Testis (tissue), 3 donors: Measurements from ENCODE around the gene CENPK. TPM values are rescaled to one million over a fixed set of nuclear protein-coding genes. Genes with fewer than 3 reads are reported as not detected.

Source experiments
- DNase-seq: peaks from one replicate; pipeline ENCODE4 v3.0.0-alpha.2; 2019
- H3K27ac ChIP-seq, 2 donors: fragments of 200-600 bp; sonication (generic); one replicate each; pipeline ENCODE4 v1.5.1; 2019
- H3K27me3 ChIP-seq: fragments of 200-600 bp; sonication (generic); one replicate; pipeline ENCODE4 v1.5.1; 2019
- H3K36me3 ChIP-seq: fragments of 200-600 bp; sonication (generic); one replicate; pipeline ENCODE4 v1.5.1; 2017; ENCODE audit warnings: low read depth; ENCODE audit errors: missing control alignments
- H3K4me1 ChIP-seq: fragments of 200-600 bp; sonication (generic); one replicate; pipeline ENCODE4 v1.5.1; 2019
- H3K4me3 ChIP-seq, 2 donors: fragments of 200-600 bp; sonication (generic); one replicate each; pipeline ENCODE4 v1.5.1; 2017 to 2019
- H3K9me3 ChIP-seq: fragments of 200-600 bp; sonication (generic); one replicate; pipeline ENCODE4 v1.5.1; 2017
- CTCF ChIP-seq, 3 experiments: fragments of 450-650 bp in 2 of 3; fragments of 200-600 bp in 1 of 3; sonication (generic) in 1 of 3; IDR thresholded peaks; one replicate each; pipeline ENCODE4 v1.5.1; 2016 to 2019; ENCODE audit warnings: antibody characterized with exemption in 3 of 3, mild to moderate bottlenecking in 2 of 3, moderate library complexity in 1 of 3
- POLR2A ChIP-seq: fragments of 450-650 bp; IDR thresholded peaks from one replicate; pipeline ENCODE4 v1.6.1; 2017; ENCODE audit warnings: antibody characterized with exemption, mild to moderate bottlenecking, moderate library complexity
- WGBS, 2 donors: methylation state at CpG; one replicate each; pipeline ENCODE4 v1.1.5; 2018; 5-methylcytosine and 5-hydroxymethylcytosine counted together
- intact Hi-C: fragments of 100-400 bp; cut with DNase I; formaldehyde crosslinking; loops from one replicate; pipeline ENCODE4 v1.15.1; 2023; ENCODE audit warnings: low total_unique reads
- polyA plus RNA-seq: library from polyadenylated mRNA; stranded (reverse); fragments of 350-450 nt; fragmentation: Illumina TruSeq; extraction: RNeasy Lipid Tissue Mini Kit (QIAGEN cat#74804); gene quantifications from one replicate; pipeline ENCODE4 v1.2.3, GENCODE V29; 2014; ENCODE audit warnings: low read depth, low replicate concordance; ENCODE audit not compliant: insufficient read depth
- total RNA-seq, 2 donors: library from RNA; depleted of rRNA; stranded (reverse); fragments of >200 nt; gene quantifications; one replicate each; pipeline ENCODE4 v1.2.3, GENCODE V29; 2016

Gene CENPK
- total and polyA plus RNA-seq, 3 donors from 2014 or later, result 12.5 to 45.9 (median 17.0) TPM

GRCh38 chr5:65577141-65577540 is 14.2 kb upstream of the CENPK start:
- Histone ChIP-seq H3K27ac (no peak overlapping the region), H3K4me3 (no peak overlapping the region), H3K36me3 (no peaks in the 10 kb centered on the region), H3K27me3 (no peaks in the 10 kb centered on the region), H3K4me1 (no peaks in the 10 kb centered on the region), H3K9me3 (no peaks in the 10 kb centered on the region)
- no peak for TF ChIP-seq POLR2A
- TF ChIP-seq CTCF (IDR thresholded peaks at IDR 0.05), result no peak
- DNase-seq, result no peak
- intact Hi-C loops, result no loop called here

- intact Hi-C loops, result no loop called here
- Histone ChIP-seq H3K9me3 (no peaks in the 10 kb centered on the region), H3K4me1 (no peaks in the 10 kb centered on the region), H3K4me3 (no peak overlapping the region), H3K36me3 (no peaks in the 10 kb centered on the region), H3K27ac (no peak overlapping the region), H3K27me3 (no peaks in the 10 kb centered on the region)
- 91 to 92% methylated on average over 2 of the region's 2 CpGs for WGBS, 2 donors
- DNase-seq, result no peak
- TF ChIP-seq POLR2A (no peak), CTCF (IDR thresholded peaks at IDR 0.05) (no peak)
Measured at GRCh38 chr5:65570598-65571226, 7.7 kb upstream of the CENPK start.

- intact Hi-C loops, result no loop called here
- H3K27me3 ChIP-seq, result no peaks in the 10 kb centered on the region
- no peaks in the 10 kb centered on the region for H3K36me3 ChIP-seq
- TF ChIP-seq POLR2A, result no peak
- no peak for TF ChIP-seq CTCF (IDR thresholded peaks at IDR 0.05)
- no peaks in the 10 kb centered on the region for H3K9me3 ChIP-seq
- no peaks in the 10 kb centered on the region for H3K4me1 ChIP-seq
- WGBS, 2 donors, result 80 to 86% methylated on average over 5 of the region's 5 CpGs
- no peak for DNase-seq
- H3K4me3 ChIP-seq, result no peak overlapping the region
- H3K27ac ChIP-seq, result no peak overlapping the region
Measured at GRCh38 chr5:65566505-65566904, 3.5 kb upstream of the CENPK start.

- Histone ChIP-seq H3K4me3 (peak overlapping the region; percentile 89), H3K27ac (peak overlapping the region; percentile 87 to 94), H3K27me3 (no peaks in the 10 kb centered on the region), H3K4me1 (no peaks in the 10 kb centered on the region), H3K36me3 (no peaks in the 10 kb centered on the region), H3K9me3 (no peaks in the 10 kb centered on the region)
- DNase-seq, result no peak
- intact Hi-C loops, result no loop called here
- TF ChIP-seq CTCF (IDR thresholded peaks at IDR 0.05) (no peak), POLR2A (no peak)
- 2 to 5% methylated on average over 11 of the region's 11 CpGs for WGBS, 2 donors
Measured at GRCh38 chr5:65563777-65564176, 809 bp upstream of the CENPK start.

GRCh38 chr5:65556718-65557117 is 6.2 kb downstream of the CENPK start:
- intact Hi-C loops, result no loop called here
- no peaks in the 10 kb centered on the region for H3K36me3 ChIP-seq
- H3K27me3 ChIP-seq, result no peaks in the 10 kb centered on the region
- H3K27ac ChIP-seq, result no peak overlapping the region
- WGBS, 2 donors, result 93 to 97% methylated on average over 3 of the region's 3 CpGs
- no peaks in the 10 kb centered on the region for H3K4me1 ChIP-seq
- no peak for DNase-seq
- no peak overlapping the region for H3K4me3 ChIP-seq
- TF ChIP-seq POLR2A (no peak), CTCF (IDR thresholded peaks at IDR 0.05) (no peak)
- H3K9me3 ChIP-seq, result no peaks in the 10 kb centered on the region
